Panc1 (cell line): ENCODE data around the gene EZH2. TPM values are rescaled to one million over a fixed set of nuclear protein-coding genes. Genes with fewer than 3 reads are reported as not detected.

ENCODE experiments used
- ATAC-seq: fragments of 200-7000 bp; cut with Tn5 transposase; 2 replicates; pipeline ENCODE4 v1.9.1; 2020; ENCODE audit warnings: mild to moderate bottlenecking, moderate library complexity
- BruUV-seq: library from RNA; stranded (reverse); fragments of 400-500 nt; replicated peaks from 2 replicates; lab custom pipeline; 2021; lab: Mats Ljungman, UMichigan
- CTCF ChIA-PET: fragments of 300-600 bp; sonication (Branson Sonifier 250); formaldehyde crosslinking; loops from one replicate; lab custom pipeline; 2022; ENCODE audit warnings: antibody characterized with exemption; lab: Charles Lee
- POLR2A ChIA-PET: fragments of 300-600 bp; sonication (Branson Sonifier 250); formaldehyde crosslinking; loops from one replicate; lab custom pipeline; 2022; ENCODE audit warnings: antibody characterized with exemption; lab: Charles Lee
- DNase-seq: peaks from one replicate; pipeline ENCODE4 v3.0.0-alpha.2; 2010; ENCODE audit warnings: low read depth, low spot score
- H3K27ac ChIP-seq: 2 replicates; pipeline ENCODE4 v1.5.1; 2011; ENCODE audit warnings: mild to moderate bottlenecking, low read length, inconsistent platforms
- H3K27me3 ChIP-seq: fragments of 200-500 bp; sonication (Bioruptor generic); 2 replicates; pipeline ENCODE4 v1.6.0; 2014; ENCODE audit warnings: low read length, inconsistent platforms; ENCODE audit not compliant: control insufficient read depth, insufficient read depth
- H3K36me3 ChIP-seq: fragments of 200-500 bp; sonication (Bioruptor generic); 2 replicates; pipeline ENCODE4 v1.5.1; 2014; ENCODE audit warnings: inconsistent platforms, mild to moderate bottlenecking, low read length, moderate library complexity; ENCODE audit not compliant: control insufficient read depth, insufficient read depth
- H3K4me1 ChIP-seq: 2 replicates; pipeline ENCODE4 v1.5.1; 2011; ENCODE audit warnings: inconsistent platforms, mild to moderate bottlenecking, low read length, moderate library complexity; ENCODE audit not compliant: control insufficient read depth, insufficient read depth
- H3K4me3 ChIP-seq, 2 experiments: 2 replicates each; pipeline ENCODE4 v1.5.1; 2011 to 2012; ENCODE audit warnings: low read depth in 2 of 2, low read length in 2 of 2, mild to moderate bottlenecking in 2 of 2, inconsistent platforms in 1 of 2, moderate library complexity in 1 of 2
- H3K9me3 ChIP-seq: fragments of 200-500 bp; sonication (Bioruptor generic); 2 replicates; pipeline ENCODE4 v1.5.1; 2014; ENCODE audit warnings: low read depth, mild to moderate bottlenecking, inconsistent platforms, low read length, moderate library complexity; ENCODE audit not compliant: control insufficient read depth, insufficient read depth
- POLR2AphosphoS5 ChIP-seq: IDR thresholded peaks from 2 replicates; pipeline ENCODE4 v1.6.1; 2012; ENCODE audit warnings: mild to moderate bottlenecking, low read depth, low read length, moderate library complexity
- SIN3A ChIP-seq: IDR thresholded peaks from 2 replicates; pipeline ENCODE4 v1.6.1; 2012; ENCODE audit warnings: low read depth, mild to moderate bottlenecking, low read length, moderate library complexity, borderline replicate concordance; ENCODE audit not compliant: insufficient read depth
- TCF7L2 ChIP-seq: IDR thresholded peaks from 2 replicates; pipeline ENCODE4 v1.6.1; 2011; ENCODE audit warnings: mild to moderate bottlenecking, low read depth, low read length, inconsistent platforms
- in situ Hi-C: cut with HindIII; loops from 2 replicates; pipeline ENCODE4 v1.10.0; 2016; ENCODE audit warnings: low sequenced_read_pairs, low pct_unique_long_range_greater_than_20kb
- intact Hi-C: fragments of 100-400 bp; cut with micrococcal nuclease; formaldehyde crosslinking; loops from one replicate; pipeline ENCODE4 v1.10.0; 2022; ENCODE audit not compliant: unreplicated experiment
- total RNA-seq: library from RNA; stranded (reverse); gene quantifications from one replicate; pipeline ENCODE4 v1.2.1, GENCODE V29; 2021; ENCODE audit not compliant: unreplicated experiment
- TF ChIP-seq, protein P1 (sequence below), 2 experiments: IDR thresholded peaks; 2 replicates each; pipeline ENCODE4 v1.6.1; 2011 to 2012; ENCODE audit warnings: low read depth in 2 of 2, control low read depth in 1 of 2, low read length in 1 of 2, mild to moderate bottlenecking in 1 of 2, moderate library complexity in 1 of 2; ENCODE audit not compliant: insufficient read depth in 1 of 2
- TF ChIP-seq, protein P2 (sequence below): fragments of 450-650 bp; IDR thresholded peaks from 2 replicates; pipeline ENCODE4 v1.5.1; 2017; ENCODE audit warnings: mild to moderate bottlenecking

The EZH2 gene
- total RNA-seq, 1 experiment from 2014 or later: 38.3 TPM

DNA sequence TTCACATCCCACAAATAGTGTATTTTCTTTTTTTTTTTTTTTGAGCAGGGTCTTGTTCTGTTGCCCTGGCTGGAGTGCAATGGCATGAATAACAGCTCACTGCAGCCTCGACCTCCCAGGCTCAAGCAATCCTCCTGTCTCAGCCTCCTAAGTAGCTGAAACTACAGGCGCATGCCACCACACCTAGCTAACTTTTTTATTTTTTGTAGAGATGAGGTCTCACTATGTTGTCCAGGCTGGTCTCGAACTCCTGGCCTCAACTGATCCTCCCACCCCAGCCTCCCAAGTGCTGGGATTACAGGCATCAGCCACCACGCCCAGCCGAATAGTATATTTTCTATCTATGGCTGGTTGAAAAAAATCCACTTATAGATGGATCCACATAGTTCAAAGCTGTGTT is 12.5 kb downstream of the EZH2 start:
- no peak for ATAC-seq
- H3K4me3 ChIP-seq: no peak overlapping the region
- H3K4me1 ChIP-seq: 0 out of 2 replicates have a peak, but pooled peaks cover 7% of the 10 kb centered on the region
- in situ Hi-C loops (no loop called here), intact Hi-C loops (no loop called here)
- ChIA-PET POLR2A (no interaction called here), CTCF (no interaction called here)
- H3K27ac ChIP-seq: no peak overlapping the region
- no peaks in the 10 kb centered on the region for H3K27me3 ChIP-seq
- no peak for DNase-seq
- TF ChIP-seq, protein P1, sequence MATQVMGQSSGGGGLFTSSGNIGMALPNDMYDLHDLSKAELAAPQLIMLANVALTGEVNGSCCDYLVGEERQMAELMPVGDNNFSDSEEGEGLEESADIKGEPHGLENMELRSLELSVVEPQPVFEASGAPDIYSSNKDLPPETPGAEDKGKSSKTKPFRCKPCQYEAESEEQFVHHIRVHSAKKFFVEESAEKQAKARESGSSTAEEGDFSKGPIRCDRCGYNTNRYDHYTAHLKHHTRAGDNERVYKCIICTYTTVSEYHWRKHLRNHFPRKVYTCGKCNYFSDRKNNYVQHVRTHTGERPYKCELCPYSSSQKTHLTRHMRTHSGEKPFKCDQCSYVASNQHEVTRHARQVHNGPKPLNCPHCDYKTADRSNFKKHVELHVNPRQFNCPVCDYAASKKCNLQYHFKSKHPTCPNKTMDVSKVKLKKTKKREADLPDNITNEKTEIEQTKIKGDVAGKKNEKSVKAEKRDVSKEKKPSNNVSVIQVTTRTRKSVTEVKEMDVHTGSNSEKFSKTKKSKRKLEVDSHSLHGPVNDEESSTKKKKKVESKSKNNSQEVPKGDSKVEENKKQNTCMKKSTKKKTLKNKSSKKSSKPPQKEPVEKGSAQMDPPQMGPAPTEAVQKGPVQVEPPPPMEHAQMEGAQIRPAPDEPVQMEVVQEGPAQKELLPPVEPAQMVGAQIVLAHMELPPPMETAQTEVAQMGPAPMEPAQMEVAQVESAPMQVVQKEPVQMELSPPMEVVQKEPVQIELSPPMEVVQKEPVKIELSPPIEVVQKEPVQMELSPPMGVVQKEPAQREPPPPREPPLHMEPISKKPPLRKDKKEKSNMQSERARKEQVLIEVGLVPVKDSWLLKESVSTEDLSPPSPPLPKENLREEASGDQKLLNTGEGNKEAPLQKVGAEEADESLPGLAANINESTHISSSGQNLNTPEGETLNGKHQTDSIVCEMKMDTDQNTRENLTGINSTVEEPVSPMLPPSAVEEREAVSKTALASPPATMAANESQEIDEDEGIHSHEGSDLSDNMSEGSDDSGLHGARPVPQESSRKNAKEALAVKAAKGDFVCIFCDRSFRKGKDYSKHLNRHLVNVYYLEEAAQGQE (IDR thresholded peaks at IDR 0.05; ENCODE audit: insufficient read depth in 1 of 2, low read depth in 2 of 2, low read length in 1 of 2): no peak
- no peak for TF ChIP-seq TCF7L2
- no peak for TF ChIP-seq POLR2AphosphoS5
- TF ChIP-seq, protein P2, sequence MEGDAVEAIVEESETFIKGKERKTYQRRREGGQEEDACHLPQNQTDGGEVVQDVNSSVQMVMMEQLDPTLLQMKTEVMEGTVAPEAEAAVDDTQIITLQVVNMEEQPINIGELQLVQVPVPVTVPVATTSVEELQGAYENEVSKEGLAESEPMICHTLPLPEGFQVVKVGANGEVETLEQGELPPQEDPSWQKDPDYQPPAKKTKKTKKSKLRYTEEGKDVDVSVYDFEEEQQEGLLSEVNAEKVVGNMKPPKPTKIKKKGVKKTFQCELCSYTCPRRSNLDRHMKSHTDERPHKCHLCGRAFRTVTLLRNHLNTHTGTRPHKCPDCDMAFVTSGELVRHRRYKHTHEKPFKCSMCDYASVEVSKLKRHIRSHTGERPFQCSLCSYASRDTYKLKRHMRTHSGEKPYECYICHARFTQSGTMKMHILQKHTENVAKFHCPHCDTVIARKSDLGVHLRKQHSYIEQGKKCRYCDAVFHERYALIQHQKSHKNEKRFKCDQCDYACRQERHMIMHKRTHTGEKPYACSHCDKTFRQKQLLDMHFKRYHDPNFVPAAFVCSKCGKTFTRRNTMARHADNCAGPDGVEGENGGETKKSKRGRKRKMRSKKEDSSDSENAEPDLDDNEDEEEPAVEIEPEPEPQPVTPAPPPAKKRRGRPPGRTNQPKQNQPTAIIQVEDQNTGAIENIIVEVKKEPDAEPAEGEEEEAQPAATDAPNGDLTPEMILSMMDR: no peak
- no peak for TF ChIP-seq SIN3A
- no peaks in the 10 kb centered on the region for H3K9me3 ChIP-seq
- H3K36me3 ChIP-seq: no peaks in the 10 kb centered on the region
- BruUV-seq: no TSS peak

DNA sequence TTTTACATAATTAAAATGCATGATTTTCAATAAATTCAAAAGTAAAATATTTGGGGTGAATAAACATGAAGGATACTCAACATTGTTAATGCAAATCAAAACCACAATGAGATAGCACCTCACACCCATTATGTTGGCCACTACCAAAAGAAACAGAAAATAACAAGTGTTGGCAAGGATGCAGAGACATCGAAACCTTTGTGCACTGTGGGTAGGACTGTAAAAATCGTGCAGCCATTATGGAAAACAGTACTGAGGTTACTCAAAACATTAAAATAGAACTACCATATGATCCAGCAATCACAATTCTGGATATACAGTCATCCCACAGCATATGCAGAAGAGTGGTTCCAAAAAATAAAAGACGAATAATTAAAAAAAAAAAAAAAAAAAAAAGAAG is 13.1 kb downstream of the EZH2 start:
- DNase-seq (no peak), ATAC-seq (no peak)
- ChIA-PET POLR2A (no interaction called here), CTCF (no interaction called here)
- Histone ChIP-seq H3K36me3 (no peaks in the 10 kb centered on the region), H3K4me1 (0 out of 2 replicates have a peak, but pooled peaks cover 7% of the 10 kb centered on the region), H3K27me3 (no peaks in the 10 kb centered on the region), H3K4me3 (no peak overlapping the region), H3K9me3 (no peaks in the 10 kb centered on the region), H3K27ac (no peak overlapping the region)
- BruUV-seq: no TSS peak
- no peak for TF ChIP-seq TCF7L2
- no peak for TF ChIP-seq POLR2AphosphoS5
- TF ChIP-seq, protein P2: no peak
- TF ChIP-seq, protein P1 (IDR thresholded peaks at IDR 0.05; ENCODE audit: insufficient read depth in 1 of 2, low read depth in 2 of 2, low read length in 1 of 2): no peak
- TF ChIP-seq SIN3A: no peak
- intact Hi-C loops (no loop called here), in situ Hi-C loops (no loop called here)
